Neural progenitor cell (in vitro differentiated cells): ENCODE results near the gene HK1. TPM values are rescaled to one million over a fixed set of nuclear protein-coding genes. Genes with fewer than 3 reads are reported as not detected.

Source experiments
- DNase-seq: peaks from one replicate; pipeline ENCODE4 v3.0.0-alpha.2; 2016; ENCODE audit warnings: low spot score
- H2AFZ ChIP-seq: fragments of 200-600 bp; sonication (generic); replicated peaks from 2 replicates; pipeline ENCODE4 v1.6.1; 2016; ENCODE audit warnings: antibody characterized with exemption
- H3F3A ChIP-seq: fragments of 200-600 bp; sonication (generic); 2 replicates; pipeline ENCODE4 v1.6.1; 2016; ENCODE audit warnings: antibody characterized with exemption, low read depth
- H3K27ac ChIP-seq: fragments of 200-600 bp; sonication (generic); 2 replicates; pipeline ENCODE4 v1.5.1; 2016; ENCODE audit warnings: mild to moderate bottlenecking
- H3K27me3 ChIP-seq: fragments of 200-600 bp; sonication (generic); 2 replicates; pipeline ENCODE4 v1.6.1; 2016; ENCODE audit warnings: mild to moderate bottlenecking, moderate library complexity
- H3K36me3 ChIP-seq: fragments of 200-600 bp; sonication (generic); 2 replicates; pipeline ENCODE4 v1.5.1; 2016
- H3K4me1 ChIP-seq: fragments of 200-600 bp; sonication (generic); 2 replicates; pipeline ENCODE4 v1.6.1; 2016; ENCODE audit warnings: mixed run types
- H3K4me2 ChIP-seq: fragments of 200-600 bp; sonication (generic); 2 replicates; pipeline ENCODE4 v1.6.1; 2016
- H3K4me3 ChIP-seq: fragments of 200-600 bp; sonication (generic); 2 replicates; pipeline ENCODE4 v1.5.1; 2016
- H3K79me2 ChIP-seq: fragments of 200-600 bp; sonication (generic); 2 replicates; pipeline ENCODE4 v1.6.1; 2016; ENCODE audit warnings: low read depth
- H3K9ac ChIP-seq: fragments of 200-600 bp; sonication (generic); 2 replicates; pipeline ENCODE4 v1.6.1; 2016
- H3K9me3 ChIP-seq: fragments of 200-600 bp; sonication (generic); 2 replicates; pipeline ENCODE4 v1.5.1; 2016; ENCODE audit warnings: low read depth
- H4K20me1 ChIP-seq: fragments of 200-600 bp; sonication (generic); 2 replicates; pipeline ENCODE4 v1.6.1; 2016; ENCODE audit warnings: low read depth
- H3K27ac Mint-ChIP-seq: 3 replicates; pipeline ENCODE4 v1.8.0; 2021; ENCODE audit warnings: mixed read lengths
- H3K27me3 Mint-ChIP-seq: 2 replicates; pipeline ENCODE4 v1.8.0; 2022; ENCODE audit warnings: low read depth, mild to moderate bottlenecking, inconsistent platforms, moderate library complexity, mixed read lengths; ENCODE audit not compliant: insufficient read depth
- H3K36me3 Mint-ChIP-seq: 3 replicates; pipeline ENCODE4 v1.8.0; 2021; ENCODE audit warnings: mixed read lengths
- H3K4me1 Mint-ChIP-seq: 3 replicates; pipeline ENCODE4 v1.8.0; 2021; ENCODE audit warnings: mixed read lengths
- H3K4me3 Mint-ChIP-seq: 3 replicates; pipeline ENCODE4 v1.8.0; 2021; ENCODE audit warnings: mild to moderate bottlenecking, moderate library complexity, mixed read lengths
- H3K9me3 Mint-ChIP-seq: 3 replicates; pipeline ENCODE4 v1.8.0; 2020; ENCODE audit warnings: mixed read lengths
- EZH2 ChIP-seq: fragments of 200-600 bp; sonication (generic); IDR thresholded peaks from 2 replicates; pipeline ENCODE4 v1.6.1; 2017; ENCODE audit warnings: antibody characterized with exemption, mild to moderate bottlenecking, moderate library complexity
- EZH2phosphoT487 ChIP-seq: fragments of 200-600 bp; sonication (generic); IDR thresholded peaks from 2 replicates; pipeline ENCODE4 v1.6.1; 2017; ENCODE audit warnings: antibody characterized with exemption
- total RNA-seq: library from RNA; depleted of rRNA; stranded (reverse); fragments of >200 nt; gene quantifications from 2 replicates; pipeline ENCODE4 v1.2.3, GENCODE V29; 2015; ENCODE audit warnings: low replicate concordance
- TF ChIP-seq, protein P1 (sequence below): fragments of 200-600 bp; sonication (generic); IDR thresholded peaks from 2 replicates; pipeline ENCODE4 v1.5.1; 2017; ENCODE audit warnings: antibody characterized with exemption, mild to moderate bottlenecking

The HK1 gene
- total RNA-seq, 1 donor from 2014 or later = 30.1 TPM

GRCh38 chr10:69451209-69451783 is 173.0 kb downstream of the HK1 start, which contains the start of gene TSPAN15:
Gene TSPAN15, plus strand, starts transcription at chr10:69451465. Its CDS starts 130 bp downstream, at chr10:69451595.
- Histone ChIP-seq H3K4me2 (peak within 1 kb of the TSS; percentile 91), H3K27ac (no peak within 1 kb of the TSS), H3K27me3 (peaks cover 24% of the 10 kb centered on the region), H3K79me2 (no peaks in the 10 kb centered on the region), H3K9me3 (no peaks in the 10 kb centered on the region), H3K36me3 (no peaks in the 10 kb centered on the region), H3K4me3 (peak within 1 kb of the TSS; percentile 79), H2AFZ (peak within 1 kb of the TSS; percentile 75), H4K20me1 (no peaks in the 10 kb centered on the region), H3K4me1 (no peaks in the 10 kb centered on the region), H3K9ac (no peak within 1 kb of the TSS), H3F3A (no peaks in the 10 kb centered on the region)
- H3K27ac Mint-ChIP-seq = no peak within 1 kb of the TSS
- TF ChIP-seq EZH2 (no peak), EZH2phosphoT487 (no peak)
- TF ChIP-seq, protein P1, sequence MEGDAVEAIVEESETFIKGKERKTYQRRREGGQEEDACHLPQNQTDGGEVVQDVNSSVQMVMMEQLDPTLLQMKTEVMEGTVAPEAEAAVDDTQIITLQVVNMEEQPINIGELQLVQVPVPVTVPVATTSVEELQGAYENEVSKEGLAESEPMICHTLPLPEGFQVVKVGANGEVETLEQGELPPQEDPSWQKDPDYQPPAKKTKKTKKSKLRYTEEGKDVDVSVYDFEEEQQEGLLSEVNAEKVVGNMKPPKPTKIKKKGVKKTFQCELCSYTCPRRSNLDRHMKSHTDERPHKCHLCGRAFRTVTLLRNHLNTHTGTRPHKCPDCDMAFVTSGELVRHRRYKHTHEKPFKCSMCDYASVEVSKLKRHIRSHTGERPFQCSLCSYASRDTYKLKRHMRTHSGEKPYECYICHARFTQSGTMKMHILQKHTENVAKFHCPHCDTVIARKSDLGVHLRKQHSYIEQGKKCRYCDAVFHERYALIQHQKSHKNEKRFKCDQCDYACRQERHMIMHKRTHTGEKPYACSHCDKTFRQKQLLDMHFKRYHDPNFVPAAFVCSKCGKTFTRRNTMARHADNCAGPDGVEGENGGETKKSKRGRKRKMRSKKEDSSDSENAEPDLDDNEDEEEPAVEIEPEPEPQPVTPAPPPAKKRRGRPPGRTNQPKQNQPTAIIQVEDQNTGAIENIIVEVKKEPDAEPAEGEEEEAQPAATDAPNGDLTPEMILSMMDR = no peak
- peak within 1 kb of the TSS; percentile 87 for H3K4me3 Mint-ChIP-seq
- H3K27me3 Mint-ChIP-seq = peaks cover 8% of the 10 kb centered on the region
- peak; percentile 97 for DNase-seq
- H3K36me3 Mint-ChIP-seq = no peaks in the 10 kb centered on the region
- H3K9me3 Mint-ChIP-seq = no peaks in the 10 kb centered on the region
- peaks cover 16% of the 10 kb centered on the region for H3K4me1 Mint-ChIP-seq

Other genes starting within 250 kb of the HK1 start
- not detected in 2 replicates for gene SRGN, start 190.4 kb upstream of the HK1 start, total RNA-seq
- gene VPS26A, start 154.3 kb upstream of the HK1 start, total RNA-seq = 35.7 and 56.0 TPM in 2 replicates
- 31.9 and 32.2 TPM in 2 replicates for gene SUPV3L1, start 98.3 kb upstream of the HK1 start, total RNA-seq
- 0.30 TPM in 1 of 2 replicates, not detected in the other for gene HKDC1, start 58.2 kb upstream of the HK1 start, total RNA-seq
- gene TACR2, start 138.4 kb downstream of the HK1 start, total RNA-seq = not detected in 2 replicates
- gene TSPAN15, start 173.0 kb downstream of the HK1 start, total RNA-seq = 6.8 and 8.7 TPM in 2 replicates